ENCODE measurements around the gene TUBA3D. TPM values are rescaled to one million over a fixed set of nuclear protein-coding genes. Genes with fewer than 3 reads are reported as not detected.

The TUBA3D gene
- total and polyA plus RNA-seq, 9 of the 15 experiments (the other 6 are each of a cell fraction or from before 2014, with no cell fraction given): not detected

DNA sequence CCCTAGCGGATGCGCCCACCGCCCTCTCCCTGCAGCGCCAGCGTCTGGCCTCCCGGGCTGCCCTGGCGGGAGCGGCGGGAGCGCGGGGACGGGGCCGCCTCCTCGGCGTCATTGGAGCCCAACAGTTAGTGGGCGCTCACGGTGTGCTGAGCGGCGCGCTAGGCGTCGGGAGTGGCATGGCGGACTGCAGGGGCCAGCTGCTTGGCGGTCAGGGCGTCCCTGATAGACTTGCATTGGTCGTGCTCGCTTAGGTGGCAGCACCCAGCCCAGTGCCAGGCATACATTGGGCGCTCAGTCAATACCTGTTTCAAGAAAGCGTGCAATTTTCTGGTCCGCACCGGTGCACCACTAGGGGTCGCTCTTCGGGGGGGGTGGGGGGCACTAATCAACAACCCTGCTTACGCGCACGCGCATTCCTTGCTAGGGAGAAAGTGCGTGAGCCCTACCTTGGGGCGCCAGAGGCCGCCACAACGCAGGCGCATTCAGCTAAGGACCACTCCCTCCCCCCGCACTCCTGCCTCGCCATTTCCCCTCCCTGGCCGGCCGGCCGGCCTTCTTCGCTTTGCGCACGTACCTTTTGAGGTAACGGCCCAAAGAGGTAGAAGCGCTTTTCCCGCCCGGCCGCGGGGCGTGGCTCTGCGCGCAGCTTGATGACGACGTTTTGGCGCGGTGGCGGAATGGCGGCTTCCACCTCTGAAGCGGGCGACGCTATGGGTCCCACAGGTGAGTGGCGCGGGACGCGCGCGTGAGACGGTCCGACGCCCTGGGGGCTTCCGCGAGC, 16.7 kb downstream of the TUBA3D start (continued):
- TF ChIP-seq, protein P1, sequence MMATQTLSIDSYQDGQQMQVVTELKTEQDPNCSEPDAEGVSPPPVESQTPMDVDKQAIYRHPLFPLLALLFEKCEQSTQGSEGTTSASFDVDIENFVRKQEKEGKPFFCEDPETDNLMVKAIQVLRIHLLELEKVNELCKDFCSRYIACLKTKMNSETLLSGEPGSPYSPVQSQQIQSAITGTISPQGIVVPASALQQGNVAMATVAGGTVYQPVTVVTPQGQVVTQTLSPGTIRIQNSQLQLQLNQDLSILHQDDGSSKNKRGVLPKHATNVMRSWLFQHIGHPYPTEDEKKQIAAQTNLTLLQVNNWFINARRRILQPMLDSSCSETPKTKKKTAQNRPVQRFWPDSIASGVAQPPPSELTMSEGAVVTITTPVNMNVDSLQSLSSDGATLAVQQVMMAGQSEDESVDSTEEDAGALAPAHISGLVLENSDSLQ (IDR thresholded peaks at IDR 0.05): 0 out of 2 replicates have a peak, but pooled peaks have one; percentile 4
- TF ChIP-seq ZBED1 (IDR thresholded peaks at IDR 0.05) (no peak), FOXP1 (CRISPR knock-in tag; IDR thresholded peaks at IDR 0.05) (peak; percentile 92; the same call in 1 of the 2 replicates), ZNF23 (CRISPR knock-in tag; IDR thresholded peaks at IDR 0.05) (no peak), ZNF316 (IDR thresholded peaks at IDR 0.05) (no peak), MTF1 (CRISPR knock-in tag; IDR thresholded peaks at IDR 0.05; ENCODE audit: borderline replicate concordance) (peak; percentile 89), GTF2E2 (tag; IDR thresholded peaks at IDR 0.05) (no peak), MAZ (CRISPR knock-in tag; conservative IDR thresholded peaks at IDR 0.05 in 1 of 2, IDR thresholded peaks at IDR 0.05 in 1 of 2) (peak; percentile 91 to 96), CREBBP (IDR thresholded peaks at IDR 0.05; ENCODE audit: low read depth, low read length) (no peak), ZNF707 (CRISPR knock-in tag; conservative IDR thresholded peaks at IDR 0.05) (no peak), ETV6 (IDR thresholded peaks at IDR 0.05; ENCODE audit: borderline replicate concordance in 1 of 2, low read depth in 2 of 2, low read length in 1 of 2) (no peak), ETV6 (CRISPR knock-in tag; IDR thresholded peaks at IDR 0.05; ENCODE audit: borderline replicate concordance) (peak; percentile 57; the same call in 1 of the 2 replicates), ZEB2 (IDR thresholded peaks at IDR 0.05) (peak; percentile 70; the same call in 1 of the 2 replicates), CBX5 (IDR thresholded peaks at IDR 0.05; ENCODE audit: borderline replicate concordance, low read depth) (no peak), HDGF (IDR thresholded peaks at IDR 0.05) (no peak)
- TF ChIP-seq, protein P2, sequence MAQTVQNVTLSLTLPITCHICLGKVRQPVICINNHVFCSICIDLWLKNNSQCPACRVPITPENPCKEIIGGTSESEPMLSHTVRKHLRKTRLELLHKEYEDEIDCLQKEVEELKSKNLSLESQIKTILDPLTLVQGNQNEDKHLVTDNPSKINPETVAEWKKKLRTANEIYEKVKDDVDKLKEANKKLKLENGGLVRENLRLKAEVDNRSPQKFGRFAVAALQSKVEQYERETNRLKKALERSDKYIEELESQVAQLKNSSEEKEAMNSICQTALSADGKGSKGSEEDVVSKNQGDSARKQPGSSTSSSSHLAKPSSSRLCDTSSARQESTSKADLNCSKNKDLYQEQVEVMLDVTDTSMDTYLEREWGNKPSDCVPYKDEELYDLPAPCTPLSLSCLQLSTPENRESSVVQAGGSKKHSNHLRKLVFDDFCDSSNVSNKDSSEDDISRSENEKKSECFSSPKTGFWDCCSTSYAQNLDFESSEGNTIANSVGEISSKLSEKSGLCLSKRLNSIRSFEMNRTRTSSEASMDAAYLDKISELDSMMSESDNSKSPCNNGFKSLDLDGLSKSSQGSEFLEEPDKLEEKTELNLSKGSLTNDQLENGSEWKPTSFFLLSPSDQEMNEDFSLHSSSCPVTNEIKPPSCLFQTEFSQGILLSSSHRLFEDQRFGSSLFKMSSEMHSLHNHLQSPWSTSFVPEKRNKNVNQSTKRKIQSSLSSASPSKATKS (CRISPR knock-in tag; IDR thresholded peaks at IDR 0.05): no peak
- TF ChIP-seq, protein P3, sequence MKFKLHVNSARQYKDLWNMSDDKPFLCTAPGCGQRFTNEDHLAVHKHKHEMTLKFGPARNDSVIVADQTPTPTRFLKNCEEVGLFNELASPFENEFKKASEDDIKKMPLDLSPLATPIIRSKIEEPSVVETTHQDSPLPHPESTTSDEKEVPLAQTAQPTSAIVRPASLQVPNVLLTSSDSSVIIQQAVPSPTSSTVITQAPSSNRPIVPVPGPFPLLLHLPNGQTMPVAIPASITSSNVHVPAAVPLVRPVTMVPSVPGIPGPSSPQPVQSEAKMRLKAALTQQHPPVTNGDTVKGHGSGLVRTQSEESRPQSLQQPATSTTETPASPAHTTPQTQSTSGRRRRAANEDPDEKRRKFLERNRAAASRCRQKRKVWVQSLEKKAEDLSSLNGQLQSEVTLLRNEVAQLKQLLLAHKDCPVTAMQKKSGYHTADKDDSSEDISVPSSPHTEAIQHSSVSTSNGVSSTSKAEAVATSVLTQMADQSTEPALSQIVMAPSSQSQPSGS (CRISPR knock-in tag; IDR thresholded peaks at IDR 0.05): 0 out of 2 replicates have a peak, but pooled peaks have one; percentile 35
- TF ChIP-seq, protein P4, sequence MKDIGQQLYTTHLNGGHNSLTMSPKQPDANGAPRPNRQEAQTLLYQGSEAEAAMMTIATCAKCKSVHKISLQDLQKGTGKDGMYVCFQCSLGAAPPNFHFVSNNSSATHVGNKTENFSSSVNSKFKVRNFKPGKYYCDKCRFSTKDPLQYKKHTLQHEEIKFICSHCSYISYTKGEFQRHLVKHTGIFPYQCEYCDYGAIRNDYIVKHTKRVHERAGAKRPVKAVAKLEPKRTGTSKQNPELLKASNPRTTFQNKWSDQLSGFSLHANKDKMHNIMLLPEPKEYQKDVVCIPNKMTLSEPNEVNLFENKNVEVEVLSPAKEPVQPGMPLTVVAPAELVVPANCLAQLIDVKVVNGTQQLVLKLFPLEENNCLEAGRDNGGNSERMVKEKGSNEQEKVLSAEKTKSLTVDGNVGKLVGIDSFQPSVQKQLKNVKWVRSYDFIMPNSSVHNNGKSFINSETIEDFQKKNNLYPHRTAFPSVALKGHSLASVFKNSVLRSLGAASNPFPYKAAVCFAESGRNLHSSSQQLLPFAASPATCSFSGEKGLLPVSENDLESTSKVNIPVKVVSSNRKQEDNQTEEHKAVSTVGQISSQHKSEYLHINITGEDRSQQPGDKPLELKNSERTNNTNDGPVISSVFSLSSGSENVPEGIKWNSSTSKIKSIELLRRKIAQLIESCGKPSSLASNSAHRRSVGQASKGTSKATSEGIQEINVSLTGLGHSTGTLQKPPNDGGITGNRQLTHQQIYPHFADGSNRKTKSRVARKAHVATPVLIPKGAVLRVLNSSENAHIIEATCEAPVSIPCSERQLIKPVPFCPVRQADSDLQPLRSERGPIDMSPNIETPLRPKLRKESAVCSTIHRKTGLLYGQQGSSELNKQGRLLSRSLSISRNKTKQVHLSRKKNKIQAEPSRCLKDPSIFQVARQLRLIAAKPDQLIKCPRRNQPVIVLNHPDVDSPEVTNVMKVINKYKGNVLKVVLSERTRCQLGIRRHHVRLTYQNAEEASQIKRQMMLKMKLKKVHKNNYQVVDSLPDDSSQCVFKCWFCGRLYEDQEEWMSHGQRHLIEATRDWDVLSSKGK (CRISPR knock-in tag; IDR thresholded peaks at IDR 0.05): no peak
- TF ChIP-seq, protein P5, sequence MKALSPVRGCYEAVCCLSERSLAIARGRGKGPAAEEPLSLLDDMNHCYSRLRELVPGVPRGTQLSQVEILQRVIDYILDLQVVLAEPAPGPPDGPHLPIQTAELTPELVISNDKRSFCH (CRISPR knock-in tag; IDR thresholded peaks at IDR 0.05): no peak
- TF ChIP-seq, protein P5 (tag; IDR thresholded peaks at IDR 0.05): no peak

Measured in K562 (cell line).